Karpas-422 (cell line): ENCODE results near the gene RBM42. TPM values are rescaled to one million over a fixed set of nuclear protein-coding genes. Genes with fewer than 3 reads are reported as not detected.
"Not testable (repeated sequence)": the region's sequence is repeated elsewhere in the genome, so short reads cannot be mapped to it uniquely, and the experiment has no call there.

ENCODE experiments used
- DNase-seq: peaks from one replicate; pipeline ENCODE4 v3.0.0-alpha.2; 2015
- H2AFZ ChIP-seq: fragments of 200-600 bp; sonication (generic); 2 replicates; pipeline ENCODE4 v1.6.1; 2014; ENCODE audit warnings: antibody characterized with exemption, low read length, mixed read lengths
- H3K27ac ChIP-seq: fragments of 200-600 bp; sonication (generic); 2 replicates; pipeline ENCODE4 v1.5.1; 2014; ENCODE audit warnings: mild to moderate bottlenecking, low read length, moderate library complexity
- H3K27me3 ChIP-seq: fragments of 200-600 bp; sonication (generic); 2 replicates; pipeline ENCODE4 v1.6.1; 2014; ENCODE audit warnings: low read length, mixed read lengths
- H3K36me3 ChIP-seq: fragments of 200-600 bp; sonication (generic); 2 replicates; pipeline ENCODE4 v1.6.1; 2014; ENCODE audit warnings: low read length, mixed read lengths; ENCODE audit not compliant: insufficient read depth
- H3K4me1 ChIP-seq: fragments of 200-600 bp; sonication (generic); 2 replicates; pipeline ENCODE4 v1.6.1; 2014; ENCODE audit warnings: mild to moderate bottlenecking, low read length, mixed read lengths
- H3K4me2 ChIP-seq: fragments of 200-600 bp; sonication (generic); 2 replicates; pipeline ENCODE4 v1.6.1; 2014; ENCODE audit warnings: low read length, low read depth, mild to moderate bottlenecking; ENCODE audit not compliant: poor library complexity, severe bottlenecking
- H3K4me3 ChIP-seq: fragments of 200-600 bp; sonication (generic); 2 replicates; pipeline ENCODE4 v1.5.1; 2014; ENCODE audit warnings: mild to moderate bottlenecking, antibody characterized with exemption, low read length, mixed read lengths
- H3K79me2 ChIP-seq: fragments of 200-600 bp; sonication (generic); 2 replicates; pipeline ENCODE4 v1.6.1; 2014; ENCODE audit warnings: mild to moderate bottlenecking, low read length, mixed read lengths
- H3K9ac ChIP-seq: fragments of 200-600 bp; sonication (generic); 2 replicates; pipeline ENCODE4 v1.6.0; 2014; ENCODE audit warnings: low read length
- H3K9me2 ChIP-seq: fragments of 200-600 bp; sonication (generic), shearing (Covaris generic); replicated peaks from 2 replicates; pipeline ENCODE4 v1.6.0; 2014; ENCODE audit warnings: mild to moderate bottlenecking, low read length, moderate library complexity; ENCODE audit not compliant: insufficient read depth
- H3K9me3 ChIP-seq: fragments of 300-700, 200-600 bp; sonication (generic); 2 replicates; pipeline ENCODE4 v1.6.1; 2014; ENCODE audit warnings: low read length, mixed read lengths
- H4K20me1 ChIP-seq: fragments of 200-600 bp; sonication (generic); 2 replicates; pipeline ENCODE4 v1.6.1; 2014; ENCODE audit warnings: mild to moderate bottlenecking, antibody characterized with exemption, low read length, low read depth; ENCODE audit not compliant: insufficient read depth
- total RNA-seq: library from RNA; depleted of rRNA; stranded (reverse); fragments of >200 nt; shearing (Covaris generic); gene quantifications from 2 replicates; pipeline ENCODE4 v1.2.3, GENCODE V29; 2014; ENCODE audit warnings: low replicate concordance

Gene RBM42
- total RNA-seq, 1 experiment from 2014 or later, result 36.9 TPM

GRCh38 chr19:35648017-35648961, 19.5 kb downstream of the RBM42 start, which contains the start of gene COX6B1:
Gene COX6B1 (plus strand): TSS chr19:35648323. CDS start chr19:35651244, 2,921 bp downstream.
- peak within 1 kb of the TSS; percentile 83 for H3K4me3 ChIP-seq
- H3K79me2 ChIP-seq, result peaks cover 31% of the 10 kb centered on the region
- no peaks in the 10 kb centered on the region for H3K9me2 ChIP-seq
- H4K20me1 ChIP-seq, result no peaks in the 10 kb centered on the region; the same call in 1 of the 2 replicates
- peaks cover 33% of the 10 kb centered on the region for H3K4me1 ChIP-seq
- DNase-seq, result peak; percentile 99
- H3K4me2 ChIP-seq, result peak within 1 kb of the TSS; percentile 98
- peak within 1 kb of the TSS; percentile 27; the same call in 1 of the 2 replicates for H3K27ac ChIP-seq
- peak within 1 kb of the TSS; percentile 80 for H3K9ac ChIP-seq
- no peaks in the 10 kb centered on the region for H3K9me3 ChIP-seq
- no peak within 1 kb of the TSS; the same call in 1 of the 2 replicates for H2AFZ ChIP-seq
- no peaks in the 10 kb centered on the region for H3K27me3 ChIP-seq
- peaks cover 6% of the 10 kb centered on the region; the same call in 1 of the 2 replicates for H3K36me3 ChIP-seq

DNA sequence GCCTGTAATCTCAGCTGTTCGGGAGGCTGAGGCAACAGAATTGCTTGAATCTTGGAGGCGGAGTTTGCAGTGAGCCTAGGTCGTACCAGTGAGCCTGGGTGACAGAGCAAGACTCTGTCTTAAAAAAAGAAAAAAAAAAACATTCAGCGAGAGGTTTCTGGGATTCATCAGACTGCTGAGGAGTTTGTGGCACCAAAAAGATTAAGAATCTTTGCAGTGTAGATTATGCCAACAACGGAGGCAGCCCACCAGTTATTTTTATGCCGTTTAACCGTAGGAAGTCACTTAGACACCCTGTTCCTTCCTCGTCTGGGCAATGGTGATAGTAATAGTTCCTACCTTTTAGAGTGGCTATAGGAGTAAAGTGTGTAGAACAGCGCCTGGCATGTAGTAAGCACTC, 21.7 kb downstream of the RBM42 start:
- H3K4me2 ChIP-seq, result no peak overlapping the region
- H3K27ac ChIP-seq, result no peak overlapping the region
- peaks cover 14% of the 10 kb centered on the region for H3K4me1 ChIP-seq
- H4K20me1 ChIP-seq, result no peaks in the 10 kb centered on the region; the same call in 1 of the 2 replicates
- no peak overlapping the region for H3K9ac ChIP-seq
- H2AFZ ChIP-seq, result no peak overlapping the region
- no peaks in the 10 kb centered on the region for H3K27me3 ChIP-seq
- H3K4me3 ChIP-seq, result no peak overlapping the region
- H3K9me2 ChIP-seq, result no peaks in the 10 kb centered on the region
- H3K9me3 ChIP-seq, result no peaks in the 10 kb centered on the region
- peaks cover 31% of the 10 kb centered on the region for H3K79me2 ChIP-seq
- no peak for DNase-seq
- peaks cover 10% of the 10 kb centered on the region; the same call in 1 of the 2 replicates for H3K36me3 ChIP-seq

- H3K4me1 ChIP-seq, H3K9ac ChIP-seq, H3K9me3 ChIP-seq, H3K27ac ChIP-seq, H4K20me1 ChIP-seq, H3K27me3 ChIP-seq, H3K9me2 ChIP-seq, DNase-seq, H2AFZ ChIP-seq, H3K4me3 ChIP-seq, H3K4me2 ChIP-seq: not testable (repeated sequence)
- Histone ChIP-seq H3K79me2 (peaks cover 15% of the 10 kb centered on the region), H3K36me3 (peaks cover 27% of the 10 kb centered on the region)
Observed at GRCh38 chr19:35654828-35655227, 26.0 kb downstream of the RBM42 start.

DNA sequence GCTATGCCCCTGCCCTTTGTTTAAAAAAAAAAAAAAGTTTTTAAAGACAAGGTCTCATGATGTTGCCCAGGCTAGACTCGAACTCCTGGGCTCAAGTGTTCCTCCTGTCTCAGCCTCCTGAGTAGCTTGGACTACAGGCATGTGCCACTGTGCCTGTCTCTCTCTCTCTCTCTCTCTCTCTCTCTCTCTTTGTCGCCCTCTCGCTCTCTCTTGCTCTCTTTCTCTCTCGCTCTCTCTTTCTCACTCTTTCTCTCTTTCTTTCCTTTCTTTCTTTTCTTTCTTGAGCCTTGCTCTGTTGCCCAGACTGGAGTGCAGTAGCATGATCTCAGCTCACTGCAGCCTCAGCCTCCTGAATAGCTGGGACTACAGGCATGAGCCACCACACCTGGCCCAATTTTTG, 26.8 kb downstream of the RBM42 start:
- no peak overlapping the region for H2AFZ ChIP-seq
- no peaks in the 10 kb centered on the region for H3K4me1 ChIP-seq
- H3K27ac ChIP-seq, result no peak overlapping the region
- H3K9me3 ChIP-seq, result no peaks in the 10 kb centered on the region
- no peaks in the 10 kb centered on the region for H3K27me3 ChIP-seq
- no peak for DNase-seq
- no peak overlapping the region for H3K4me2 ChIP-seq
- peaks cover 27% of the 10 kb centered on the region for H3K36me3 ChIP-seq
- H3K9me2 ChIP-seq, result no peaks in the 10 kb centered on the region
- peaks cover 7% of the 10 kb centered on the region for H3K79me2 ChIP-seq
- no peaks in the 10 kb centered on the region for H4K20me1 ChIP-seq
- H3K9ac ChIP-seq, result no peak overlapping the region
- no peak overlapping the region for H3K4me3 ChIP-seq

- Histone ChIP-seq H3K4me1 (no peaks in the 10 kb centered on the region), H4K20me1 (no peaks in the 10 kb centered on the region), H2AFZ (no peak overlapping the region), H3K9ac (no peak overlapping the region), H3K27ac (no peak overlapping the region), H3K36me3 (peaks cover 21% of the 10 kb centered on the region), H3K27me3 (no peaks in the 10 kb centered on the region), H3K4me2 (no peak overlapping the region), H3K79me2 (no peaks in the 10 kb centered on the region), H3K9me3 (no peaks in the 10 kb centered on the region), H3K4me3 (no peak overlapping the region), H3K9me2 (no peaks in the 10 kb centered on the region)
- DNase-seq, result no peak
Observed at GRCh38 chr19:35656700-35657099, 27.9 kb downstream of the RBM42 start.

GRCh38 chr19:35657904-35658700, 29.3 kb downstream of the RBM42 start:
- peak; percentile 40 for DNase-seq
- H3K79me2 ChIP-seq, result no peaks in the 10 kb centered on the region
- H3K4me1 ChIP-seq, result no peaks in the 10 kb centered on the region
- H3K4me3 ChIP-seq, result no peak overlapping the region
- H3K9ac ChIP-seq, result no peak overlapping the region
- H3K27ac ChIP-seq, result no peak overlapping the region
- H3K9me2 ChIP-seq, result no peaks in the 10 kb centered on the region
- H4K20me1 ChIP-seq, result no peaks in the 10 kb centered on the region
- no peak overlapping the region for H2AFZ ChIP-seq
- H3K4me2 ChIP-seq, result no peak overlapping the region
- H3K27me3 ChIP-seq, result no peaks in the 10 kb centered on the region
- H3K9me3 ChIP-seq, result no peaks in the 10 kb centered on the region
- H3K36me3 ChIP-seq, result peaks cover 21% of the 10 kb centered on the region

GRCh38 chr19:35661995-35662340, 33.1 kb downstream of the RBM42 start:
- H3K27ac ChIP-seq, result no peak overlapping the region
- H3K9ac ChIP-seq, result no peak overlapping the region
- peaks cover 8% of the 10 kb centered on the region for H3K36me3 ChIP-seq
- no peaks in the 10 kb centered on the region for H3K27me3 ChIP-seq
- no peaks in the 10 kb centered on the region for H3K4me1 ChIP-seq
- DNase-seq, result no peak
- H3K4me3 ChIP-seq, result no peak overlapping the region
- no peak overlapping the region for H2AFZ ChIP-seq
- H4K20me1 ChIP-seq, result no peaks in the 10 kb centered on the region
- no peaks in the 10 kb centered on the region for H3K79me2 ChIP-seq
- H3K9me3 ChIP-seq, result no peaks in the 10 kb centered on the region
- no peak overlapping the region for H3K4me2 ChIP-seq
- H3K9me2 ChIP-seq, result no peaks in the 10 kb centered on the region

DNA sequence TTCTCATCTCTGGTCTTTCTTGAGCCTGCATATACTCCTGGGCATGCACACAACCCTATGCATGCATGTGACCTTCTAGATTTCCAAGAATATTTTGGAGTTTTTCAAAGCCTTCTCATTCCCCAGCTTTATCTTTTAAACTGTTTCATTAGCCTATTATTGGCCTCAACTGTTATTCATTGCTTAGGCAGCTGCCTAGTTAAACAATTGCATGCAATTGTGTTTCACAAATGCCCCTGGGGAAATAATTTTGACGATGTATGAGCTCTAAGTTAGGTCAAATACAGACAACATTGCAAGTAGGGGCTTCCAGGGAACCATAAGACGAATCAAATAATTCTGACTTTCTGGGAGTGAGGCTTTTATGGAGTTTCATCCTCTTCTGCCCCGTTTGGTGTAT, 35.1 kb downstream of the RBM42 start:
- no peaks in the 10 kb centered on the region for H4K20me1 ChIP-seq
- no peaks in the 10 kb centered on the region for H3K9me2 ChIP-seq
- DNase-seq, result peak; percentile 26
- no peaks in the 10 kb centered on the region for H3K9me3 ChIP-seq
- no peaks in the 10 kb centered on the region for H3K79me2 ChIP-seq
- H3K4me3 ChIP-seq, result no peak overlapping the region
- no peak overlapping the region for H3K27ac ChIP-seq
- H3K4me1 ChIP-seq, result no peaks in the 10 kb centered on the region
- H3K9ac ChIP-seq, result no peak overlapping the region
- no peaks in the 10 kb centered on the region for H3K27me3 ChIP-seq
- no peak overlapping the region for H3K4me2 ChIP-seq
- H2AFZ ChIP-seq, result no peak overlapping the region
- H3K36me3 ChIP-seq, result no peaks in the 10 kb centered on the region
